ENCODE results near the gene CCDC18.

The CCDC18 gene, protein sequence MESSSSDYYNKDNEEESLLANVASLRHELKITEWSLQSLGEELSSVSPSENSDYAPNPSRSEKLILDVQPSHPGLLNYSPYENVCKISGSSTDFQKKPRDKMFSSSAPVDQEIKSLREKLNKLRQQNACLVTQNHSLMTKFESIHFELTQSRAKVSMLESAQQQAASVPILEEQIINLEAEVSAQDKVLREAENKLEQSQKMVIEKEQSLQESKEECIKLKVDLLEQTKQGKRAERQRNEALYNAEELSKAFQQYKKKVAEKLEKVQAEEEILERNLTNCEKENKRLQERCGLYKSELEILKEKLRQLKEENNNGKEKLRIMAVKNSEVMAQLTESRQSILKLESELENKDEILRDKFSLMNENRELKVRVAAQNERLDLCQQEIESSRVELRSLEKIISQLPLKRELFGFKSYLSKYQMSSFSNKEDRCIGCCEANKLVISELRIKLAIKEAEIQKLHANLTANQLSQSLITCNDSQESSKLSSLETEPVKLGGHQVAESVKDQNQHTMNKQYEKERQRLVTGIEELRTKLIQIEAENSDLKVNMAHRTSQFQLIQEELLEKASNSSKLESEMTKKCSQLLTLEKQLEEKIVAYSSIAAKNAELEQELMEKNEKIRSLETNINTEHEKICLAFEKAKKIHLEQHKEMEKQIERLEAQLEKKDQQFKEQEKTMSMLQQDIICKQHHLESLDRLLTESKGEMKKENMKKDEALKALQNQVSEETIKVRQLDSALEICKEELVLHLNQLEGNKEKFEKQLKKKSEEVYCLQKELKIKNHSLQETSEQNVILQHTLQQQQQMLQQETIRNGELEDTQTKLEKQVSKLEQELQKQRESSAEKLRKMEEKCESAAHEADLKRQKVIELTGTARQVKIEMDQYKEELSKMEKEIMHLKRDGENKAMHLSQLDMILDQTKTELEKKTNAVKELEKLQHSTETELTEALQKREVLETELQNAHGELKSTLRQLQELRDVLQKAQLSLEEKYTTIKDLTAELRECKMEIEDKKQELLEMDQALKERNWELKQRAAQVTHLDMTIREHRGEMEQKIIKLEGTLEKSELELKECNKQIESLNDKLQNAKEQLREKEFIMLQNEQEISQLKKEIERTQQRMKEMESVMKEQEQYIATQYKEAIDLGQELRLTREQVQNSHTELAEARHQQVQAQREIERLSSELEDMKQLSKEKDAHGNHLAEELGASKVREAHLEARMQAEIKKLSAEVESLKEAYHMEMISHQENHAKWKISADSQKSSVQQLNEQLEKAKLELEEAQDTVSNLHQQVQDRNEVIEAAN (N-terminal part only)

DNA sequence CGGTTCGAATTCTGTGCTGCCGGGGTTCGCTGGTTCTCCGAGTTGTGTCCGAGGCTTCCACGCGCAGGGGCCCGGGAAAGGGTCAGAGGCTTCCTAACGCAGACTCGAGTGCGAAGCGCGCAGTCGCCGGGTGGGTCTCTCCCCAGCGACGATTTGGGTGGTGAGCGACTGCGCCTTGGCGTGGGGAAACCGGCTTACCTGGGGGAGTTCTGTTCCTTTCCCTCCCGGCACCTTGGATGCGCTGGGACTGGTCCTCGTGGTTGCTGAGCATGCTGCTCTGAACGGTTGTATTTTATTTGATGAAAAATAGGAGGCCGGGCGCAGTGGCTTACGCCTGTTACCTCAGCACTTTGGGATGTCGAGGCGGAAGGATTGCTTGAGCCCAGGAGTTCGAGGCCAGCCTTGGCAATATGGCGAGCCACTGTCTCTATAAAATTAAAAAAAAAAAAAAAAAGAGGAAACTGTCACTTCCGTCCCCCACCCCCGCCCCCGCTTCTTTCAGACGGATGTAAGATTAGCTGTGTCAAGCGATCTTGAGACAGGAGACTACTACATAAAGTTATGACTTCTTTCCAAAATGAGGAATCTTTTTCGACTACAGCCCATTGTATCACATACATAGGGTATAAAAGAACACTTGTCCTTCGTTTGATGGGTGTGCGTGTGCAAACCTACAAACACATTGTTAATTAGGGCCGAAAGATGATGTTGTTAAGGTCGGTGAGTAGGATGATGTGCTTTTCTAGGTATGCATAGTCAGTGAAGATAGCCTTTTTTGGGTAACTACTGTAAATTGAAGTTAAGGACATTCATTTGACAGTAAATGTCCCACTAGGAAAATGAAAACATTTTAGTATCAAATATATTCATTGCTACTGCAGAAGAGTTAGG lies at the start of gene CCDC18:
Gene CCDC18 (plus strand): TSS at position 2 of the 891 bp plus-strand sequence. CDS start 2,638 bp downstream, outside the sequence.
- peak within 1 kb of the TSS; percentile 98 to 100 for H3K27ac ChIP-seq
- TF ChIP-seq, protein P1, sequence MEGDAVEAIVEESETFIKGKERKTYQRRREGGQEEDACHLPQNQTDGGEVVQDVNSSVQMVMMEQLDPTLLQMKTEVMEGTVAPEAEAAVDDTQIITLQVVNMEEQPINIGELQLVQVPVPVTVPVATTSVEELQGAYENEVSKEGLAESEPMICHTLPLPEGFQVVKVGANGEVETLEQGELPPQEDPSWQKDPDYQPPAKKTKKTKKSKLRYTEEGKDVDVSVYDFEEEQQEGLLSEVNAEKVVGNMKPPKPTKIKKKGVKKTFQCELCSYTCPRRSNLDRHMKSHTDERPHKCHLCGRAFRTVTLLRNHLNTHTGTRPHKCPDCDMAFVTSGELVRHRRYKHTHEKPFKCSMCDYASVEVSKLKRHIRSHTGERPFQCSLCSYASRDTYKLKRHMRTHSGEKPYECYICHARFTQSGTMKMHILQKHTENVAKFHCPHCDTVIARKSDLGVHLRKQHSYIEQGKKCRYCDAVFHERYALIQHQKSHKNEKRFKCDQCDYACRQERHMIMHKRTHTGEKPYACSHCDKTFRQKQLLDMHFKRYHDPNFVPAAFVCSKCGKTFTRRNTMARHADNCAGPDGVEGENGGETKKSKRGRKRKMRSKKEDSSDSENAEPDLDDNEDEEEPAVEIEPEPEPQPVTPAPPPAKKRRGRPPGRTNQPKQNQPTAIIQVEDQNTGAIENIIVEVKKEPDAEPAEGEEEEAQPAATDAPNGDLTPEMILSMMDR (IDR thresholded peaks at IDR 0.05): no peak
- DNase-seq (ENCODE audit: low spot score): no peak
- peak within 1 kb of the TSS; percentile 98 for H3K4me3 ChIP-seq

GRCh38 chr1:93132638-93133037 lies 47.9 kb upstream of the CCDC18 start:
- TF ChIP-seq, protein P1 (IDR thresholded peaks at IDR 0.05): no peak
- no peak overlapping the region for H3K27ac ChIP-seq
- no peak for DNase-seq (ENCODE audit: low spot score)
- no peak overlapping the region for H3K4me3 ChIP-seq

GRCh38 chr1:93136445-93136844 lies 44.1 kb upstream of the CCDC18 start:
- no peak for DNase-seq (ENCODE audit: low spot score)
- H3K27ac ChIP-seq: no peak overlapping the region
- no peak overlapping the region for H3K4me3 ChIP-seq
- TF ChIP-seq, protein P1 (IDR thresholded peaks at IDR 0.05): no peak

GRCh38 chr1:93137604-93138292 lies 42.8 kb upstream of the CCDC18 start:
- TF ChIP-seq, protein P1 (IDR thresholded peaks at IDR 0.05): no peak
- Histone ChIP-seq H3K27ac (no peak overlapping the region), H3K4me3 (no peak overlapping the region)
- no peak for DNase-seq (ENCODE audit: low spot score)

GRCh38 chr1:93140106-93140505 lies 40.4 kb upstream of the CCDC18 start:
- TF ChIP-seq, protein P1 (IDR thresholded peaks at IDR 0.05): no peak
- H3K27ac ChIP-seq: no peak overlapping the region
- DNase-seq (ENCODE audit: low spot score): no peak
- no peak overlapping the region for H3K4me3 ChIP-seq
